ENCODE data around the gene ZNF366. TPM values are rescaled to one million over a fixed set of nuclear protein-coding genes. Genes with fewer than 3 reads are reported as not detected.

The ZNF366 gene
- total RNA-seq, 1 donor from 2014 or later: 8.1 TPM

DNA sequence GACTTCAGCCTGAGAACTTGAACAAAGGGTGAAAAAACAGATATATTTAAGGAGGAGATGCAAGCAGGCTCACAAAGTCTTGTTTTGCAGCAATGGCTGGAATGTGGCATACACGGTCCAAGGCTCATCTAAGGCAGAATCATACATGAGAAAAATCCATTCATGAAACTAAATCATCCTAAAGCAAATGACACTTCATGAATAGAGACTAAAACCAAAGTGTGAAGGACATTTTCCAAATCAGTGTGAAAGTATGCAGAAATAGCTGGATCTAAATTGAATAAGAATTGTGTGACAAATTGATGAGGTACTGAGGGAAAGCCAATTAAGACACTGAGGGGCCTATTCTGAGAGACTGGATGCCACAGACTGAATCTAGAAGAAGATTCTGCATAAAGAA, 27.3 kb downstream of the ZNF366 start:
- intact Hi-C loops (cut with micrococcal nuclease): no loop called here
- TF ChIP-seq, protein P1, sequence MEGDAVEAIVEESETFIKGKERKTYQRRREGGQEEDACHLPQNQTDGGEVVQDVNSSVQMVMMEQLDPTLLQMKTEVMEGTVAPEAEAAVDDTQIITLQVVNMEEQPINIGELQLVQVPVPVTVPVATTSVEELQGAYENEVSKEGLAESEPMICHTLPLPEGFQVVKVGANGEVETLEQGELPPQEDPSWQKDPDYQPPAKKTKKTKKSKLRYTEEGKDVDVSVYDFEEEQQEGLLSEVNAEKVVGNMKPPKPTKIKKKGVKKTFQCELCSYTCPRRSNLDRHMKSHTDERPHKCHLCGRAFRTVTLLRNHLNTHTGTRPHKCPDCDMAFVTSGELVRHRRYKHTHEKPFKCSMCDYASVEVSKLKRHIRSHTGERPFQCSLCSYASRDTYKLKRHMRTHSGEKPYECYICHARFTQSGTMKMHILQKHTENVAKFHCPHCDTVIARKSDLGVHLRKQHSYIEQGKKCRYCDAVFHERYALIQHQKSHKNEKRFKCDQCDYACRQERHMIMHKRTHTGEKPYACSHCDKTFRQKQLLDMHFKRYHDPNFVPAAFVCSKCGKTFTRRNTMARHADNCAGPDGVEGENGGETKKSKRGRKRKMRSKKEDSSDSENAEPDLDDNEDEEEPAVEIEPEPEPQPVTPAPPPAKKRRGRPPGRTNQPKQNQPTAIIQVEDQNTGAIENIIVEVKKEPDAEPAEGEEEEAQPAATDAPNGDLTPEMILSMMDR (IDR thresholded peaks at IDR 0.05; ENCODE audit: borderline replicate concordance): no peak
- no peak for DNase-seq

GRCh38 chr5:72478684-72479083, 28.5 kb downstream of the ZNF366 start:
- no peaks in the 10 kb centered on the region for H3K36me3 ChIP-seq
- intact Hi-C loops (cut with micrococcal nuclease): no loop called here
- peaks cover 27% of the 10 kb centered on the region for H3K4me1 ChIP-seq
- no peaks in the 10 kb centered on the region for H3K27me3 ChIP-seq (ENCODE audit: low read depth)
- TF ChIP-seq, protein P1 (IDR thresholded peaks at IDR 0.05; ENCODE audit: borderline replicate concordance): no peak
- no peak overlapping the region for H3K4me3 ChIP-seq
- DNase-seq: no peak
- peak overlapping the region; percentile 38 for H3K27ac ChIP-seq (replicated peaks)
- no peaks in the 10 kb centered on the region for H3K9me3 ChIP-seq (replicated peaks)

More for the DNA sequence above, 27.3 kb downstream of the ZNF366 start:
- no peak overlapping the region for H3K27ac ChIP-seq (replicated peaks)
- H3K9me3 ChIP-seq (replicated peaks): no peaks in the 10 kb centered on the region
- H3K4me3 ChIP-seq: no peak overlapping the region
- H3K36me3 ChIP-seq: no peaks in the 10 kb centered on the region
- H3K27me3 ChIP-seq (ENCODE audit: low read depth): no peaks in the 10 kb centered on the region
- peaks cover 27% of the 10 kb centered on the region for H3K4me1 ChIP-seq

- TF ChIP-seq, protein P1 (IDR thresholded peaks at IDR 0.05; ENCODE audit: borderline replicate concordance): no peak
- no peak for DNase-seq
Observed at GRCh38 chr5:72478276-72478675, 28.9 kb downstream of the ZNF366 start.

GRCh38 chr5:72477644-72478043, 29.6 kb downstream of the ZNF366 start:
- no peak for DNase-seq
- intact Hi-C loops (cut with micrococcal nuclease): no loop called here
- Histone ChIP-seq H3K36me3 (no peaks in the 10 kb centered on the region), H3K9me3 (replicated peaks) (no peaks in the 10 kb centered on the region), H3K27me3 (ENCODE audit: low read depth) (no peaks in the 10 kb centered on the region), H3K27ac (replicated peaks) (no peak overlapping the region), H3K4me3 (no peak overlapping the region), H3K4me1 (peaks cover 33% of the 10 kb centered on the region)
- TF ChIP-seq, protein P1 (IDR thresholded peaks at IDR 0.05; ENCODE audit: borderline replicate concordance): no peak

More at GRCh38 chr5:72478276-72478675, 28.9 kb downstream of the ZNF366 start:
- intact Hi-C loops (cut with micrococcal nuclease): no loop called here
- Histone ChIP-seq H3K27me3 (ENCODE audit: low read depth) (no peaks in the 10 kb centered on the region), H3K9me3 (replicated peaks) (no peaks in the 10 kb centered on the region), H3K36me3 (no peaks in the 10 kb centered on the region), H3K27ac (replicated peaks) (peak overlapping the region; percentile 38), H3K4me1 (peaks cover 27% of the 10 kb centered on the region), H3K4me3 (no peak overlapping the region)

- no peak overlapping the region for H3K4me3 ChIP-seq
- H3K27ac ChIP-seq (replicated peaks): no peak overlapping the region
- no peaks in the 10 kb centered on the region for H3K36me3 ChIP-seq
- no peaks in the 10 kb centered on the region for H3K9me3 ChIP-seq (replicated peaks)
- intact Hi-C loops (cut with micrococcal nuclease): no loop called here
- TF ChIP-seq, protein P1 (IDR thresholded peaks at IDR 0.05; ENCODE audit: borderline replicate concordance): no peak
- peaks cover 37% of the 10 kb centered on the region for H3K4me1 ChIP-seq
- DNase-seq: no peak
- H3K27me3 ChIP-seq (ENCODE audit: low read depth): no peaks in the 10 kb centered on the region
Observed at GRCh38 chr5:72477176-72477575, 30.0 kb downstream of the ZNF366 start.

All from left ventricle myocardium inferior (tissue), 1 donor.